B cell (primary cell): ENCODE data around the gene CALCOCO2. TPM values are rescaled to one million over a fixed set of nuclear protein-coding genes. Genes with fewer than 3 reads are reported as not detected.

ENCODE experiments used
- ATAC-seq: fragments of 200-7000 bp; cut with Tn5 transposase; one replicate; pipeline ENCODE4 v1.10.0; 2021; ENCODE audit warnings: low read depth, mild to moderate bottlenecking, moderate number of reproducible peaks, moderate library complexity
- CTCF ChIA-PET: fragments of 350-600 bp; sonication (Branson Sonifier 250); formaldehyde crosslinking; loops from one replicate; lab custom pipeline; 2021; ENCODE audit warnings: antibody characterized with exemption, inconsistent platforms; lab: Charles Lee
- POLR2A ChIA-PET: fragments of 350-600 bp; sonication (Branson Sonifier 250); formaldehyde crosslinking; loops from one replicate; lab custom pipeline; 2021; ENCODE audit warnings: antibody characterized with exemption; lab: Charles Lee
- DNase-seq: peaks from one replicate; pipeline ENCODE4 v3.0.0; 2013
- H2AFZ ChIP-seq: 2 replicates; pipeline ENCODE4 v1.6.1; 2012; ENCODE audit warnings: mild to moderate bottlenecking, low read depth, low read length; ENCODE audit not compliant: insufficient read depth, poor library complexity, severe bottlenecking
- H3K27ac ChIP-seq, 2 donors: 1 replicate in 1 of 2; 2 replicates in 1 of 2; pipeline ENCODE4 v1.5.1; 2012 to 2013; ENCODE audit warnings: low read length in 2 of 2, mild to moderate bottlenecking in 2 of 2, moderate library complexity in 1 of 2
- H3K27me3 ChIP-seq, 4 experiments: fragments of 200-600 bp in 1 of 4; sonication (generic) in 1 of 4; replicated peaks in 1 of 4; 1 replicate in 2 of 4; 2 replicates in 2 of 4; pipeline versions ENCODE4 v1.6.1 to v1.7.0; 2013 to 2016; ENCODE audit warnings: low read length in 3 of 4, mild to moderate bottlenecking in 2 of 4, mixed read lengths in 1 of 4, moderate library complexity in 1 of 4; ENCODE audit not compliant: insufficient read depth in 4 of 4, control insufficient read depth in 3 of 4; ENCODE audit errors: control extremely low read depth in 1 of 4
- H3K36me3 ChIP-seq, 2 experiments: replicated peaks in 1 of 2; 1 replicate in 1 of 2; 2 replicates in 1 of 2; pipeline versions ENCODE4 v1.6.1 to v1.7.1; 2013; ENCODE audit warnings: low read length in 1 of 2; ENCODE audit not compliant: insufficient read depth in 2 of 2, control insufficient read depth in 1 of 2; ENCODE audit errors: control extremely low read depth in 1 of 2, extremely low read depth in 1 of 2
- H3K4me1 ChIP-seq, 2 donors: fragments of 200-600 bp in 1 of 2; sonication (generic) in 1 of 2; 1 replicate in 1 of 2; 2 replicates in 1 of 2; pipeline versions ENCODE4 v1.5.1 to v1.6.1; 2013 to 2017; ENCODE audit warnings: low read length in 2 of 2; ENCODE audit not compliant: control insufficient read depth in 2 of 2, insufficient read depth in 2 of 2
- H3K4me2 ChIP-seq: replicated peaks from 2 replicates; pipeline ENCODE3; 2012; ENCODE audit warnings: mild to moderate bottlenecking, low read depth, low read length; ENCODE audit not compliant: poor library complexity, severe bottlenecking
- H3K4me3 ChIP-seq, 5 experiments: fragments of 200-600 bp in 1 of 5; sonication (generic) in 1 of 5; 1 replicate in 3 of 5; 2 replicates in 2 of 5; pipeline versions ENCODE4 v1.5.1 to v1.7.0; 2011 to 2016; ENCODE audit warnings: low read length in 4 of 5, mild to moderate bottlenecking in 4 of 5, low read depth in 2 of 5, control low read depth in 1 of 5, moderate library complexity in 1 of 5; ENCODE audit not compliant: insufficient read depth in 1 of 5; ENCODE audit errors: control extremely low read depth in 1 of 5, extremely low read depth in 1 of 5
- H3K79me2 ChIP-seq: fragments of 200-600 bp; sonication (generic); one replicate; pipeline ENCODE4 v1.6.0; 2016; ENCODE audit warnings: low read length; ENCODE audit not compliant: control insufficient read depth, insufficient read depth
- H3K9ac ChIP-seq: fragments of 200-600 bp; sonication (generic); 2 replicates; pipeline ENCODE4 v1.6.1; 2017; ENCODE audit warnings: mild to moderate bottlenecking, low read length, moderate library complexity
- H3K9me3 ChIP-seq, 3 donors: one replicate each; pipeline versions ENCODE4 v1.6.1 to v1.7.1; 2013; ENCODE audit warnings: low read length in 2 of 3; ENCODE audit not compliant: control insufficient read depth in 2 of 3, insufficient read depth in 1 of 3; ENCODE audit errors: control extremely low read depth in 1 of 3
- H4K20me1 ChIP-seq: 2 replicates; pipeline ENCODE4 v1.6.0; 2012; ENCODE audit warnings: mild to moderate bottlenecking, low read length; ENCODE audit not compliant: insufficient read depth, control insufficient read depth, poor library complexity, severe bottlenecking
- H3K27ac Mint-ChIP-seq: one replicate; pipeline ENCODE4 v1.8.0; 2021; ENCODE audit warnings: mixed read lengths
- H3K27me3 Mint-ChIP-seq: one replicate; pipeline ENCODE4 v1.8.0; 2021; ENCODE audit warnings: mixed read lengths
- H3K4me1 Mint-ChIP-seq: one replicate; pipeline ENCODE4 v1.8.0; 2021; ENCODE audit warnings: mixed read lengths
- H3K4me3 Mint-ChIP-seq: one replicate; pipeline ENCODE4 v1.8.0; 2021; ENCODE audit warnings: mixed read lengths
- H3K9me3 Mint-ChIP-seq: one replicate; pipeline ENCODE4 v1.8.0; 2022; ENCODE audit warnings: mixed read lengths; ENCODE audit not compliant: insufficient read depth
- CTCF ChIP-seq: fragments of 200-600 bp; IDR thresholded peaks from one replicate; pipeline ENCODE4 v1.8.0; 2022; ENCODE audit warnings: antibody characterized with exemption, mild to moderate bottlenecking
- EZH2 ChIP-seq: IDR thresholded peaks from 2 replicates; pipeline ENCODE4 v1.6.1; 2012; ENCODE audit warnings: borderline replicate concordance, low read depth, mild to moderate bottlenecking, moderate library complexity, low read length; ENCODE audit not compliant: insufficient read depth, poor library complexity, severe bottlenecking
- WGBS: methylation state at CpG from one replicate; pipeline ENCODE4 v1.1.5; 2013; ENCODE audit warnings: missing lambda C conversion rate; ENCODE audit not compliant: insufficient coverage; 5-methylcytosine and 5-hydroxymethylcytosine counted together
- intact Hi-C: fragments of 100-400 bp; cut with micrococcal nuclease; formaldehyde crosslinking; loops from one replicate; pipeline ENCODE4 v1.10.0; 2022
- polyA plus RNA-seq: library from polyadenylated mRNA; depleted of rRNA; stranded (reverse); fragments of >200 nt; gene quantifications from 2 replicates; pipeline ENCODE4 v1.2.3, GENCODE V29; 2012
- total RNA-seq, 2 donors: library from RNA; stranded (reverse); fragments of 120-200 nt in 1 of 2; gene quantifications; 1 replicate in 1 of 2; 2 replicates in 1 of 2; pipeline versions ENCODE4 v1.2.3 to v1.2.4, GENCODE V29; 2013 to 2022

The CALCOCO2 gene
- total and polyA plus RNA-seq, 2 donors (not counting 1 experiment from before 2014, with no cell fraction given) = 49.6 to 148 TPM

- POLR2A ChIA-PET = no interaction called here
- Mint-ChIP-seq H3K9me3 (no peaks in the 10 kb centered on the region), H3K4me3 (peak overlapping the region; percentile 57)
Observed at GRCh38 chr17:48815311-48815710, 15.5 kb upstream of the CALCOCO2 start.

More at GRCh38 chr17:48815311-48815710, 15.5 kb upstream of the CALCOCO2 start:
- no peak overlapping the region for H3K27ac ChIP-seq
- H3K9ac ChIP-seq = no peak overlapping the region
- CTCF ChIA-PET = interaction anchor here (1.0 to 18.4 kb wide), 10 partner anchors 9 to 218 kb away, joined by 3 to 730 read pairs (median 18); partner anchors contain the start of gene CALCOCO2
- H3K27ac Mint-ChIP-seq = no peak overlapping the region
- no peaks in the 10 kb centered on the region for H3K79me2 ChIP-seq
- H3K36me3 ChIP-seq = no peaks in the 10 kb centered on the region
- TF ChIP-seq EZH2 (no peak), CTCF (no peak)
- no peaks in the 10 kb centered on the region for H4K20me1 ChIP-seq
- 50% methylated on average over 2 of the region's 3 CpGs for WGBS
- no peak overlapping the region for H3K4me3 ChIP-seq
- H2AFZ ChIP-seq = no peak overlapping the region
- intact Hi-C loops = loop anchor here (1.0 to 2.0 kb wide), 2 partner anchors 16 to 217 kb away; partner anchors contain the start of gene CALCOCO2
- H3K4me1 ChIP-seq = peaks cover 14 to 17% of the 10 kb centered on the region in 2 donors
- no peak for DNase-seq
- H3K9me3 ChIP-seq = peaks cover 0 to 3% (median 0%) of the 10 kb centered on the region in 3 donors
- no peak overlapping the region for H3K4me2 ChIP-seq
- H3K4me1 Mint-ChIP-seq = peaks cover 17% of the 10 kb centered on the region
- H3K27me3 Mint-ChIP-seq = peaks cover 39% of the 10 kb centered on the region
- ATAC-seq = no peak
- peaks cover 0 to 48% (median 17%) of the 10 kb centered on the region in 4 experiments for H3K27me3 ChIP-seq
